Endothelial cell of umbilical vein (primary cell): ENCODE data around the gene RBFOX1. TPM values are rescaled to one million over a fixed set of nuclear protein-coding genes. Genes with fewer than 3 reads are reported as not detected.

Source experiments
- BruUV-seq: library from RNA; stranded (reverse); fragments of 400-500 nt; replicated peaks from 2 replicates; lab custom pipeline; 2021; lab: Mats Ljungman, UMichigan
- CTCF ChIA-PET: fragments of 300-600, 350-600 bp; sonication (Branson Sonifier 250); formaldehyde crosslinking; loops from one replicate; lab custom pipeline; 2021; ENCODE audit warnings: antibody characterized with exemption, inconsistent platforms; lab: Charles Lee
- POLR2A ChIA-PET: fragments of 300-600, 350-600 bp; sonication (Branson Sonifier 250); formaldehyde crosslinking; loops from one replicate; lab custom pipeline; 2021; ENCODE audit warnings: antibody characterized with exemption, inconsistent platforms; lab: Charles Lee
- DNase-seq: peaks from one replicate; pipeline ENCODE4 v3.0.0-alpha.2; 2011; ENCODE audit warnings: low read depth, low spot score
- FAIRE-seq: peaks from 2 replicates; lab custom pipeline; 2011; peaks lifted over from hg19 to GRCh38; lab: Jason Lieb, UNC
- H2AFZ ChIP-seq: 2 replicates; pipeline ENCODE4 v1.6.0; 2012; ENCODE audit warnings: low read depth, low read length, control low read depth, inconsistent platforms
- H3K27ac ChIP-seq: 2 replicates; pipeline ENCODE4 v1.5.1; 2011; ENCODE audit warnings: low read depth, mild to moderate bottlenecking, control low read depth, low read length, moderate library complexity; ENCODE audit not compliant: insufficient read depth
- H3K27me3 ChIP-seq, 2 experiments: 2 replicates each; pipeline versions ENCODE4 v1.6.0 to v1.6.1; 2011; ENCODE audit warnings: low read length in 2 of 2, mixed read lengths in 1 of 2; ENCODE audit not compliant: control insufficient read depth in 2 of 2, insufficient read depth in 2 of 2
- H3K36me3 ChIP-seq, 2 experiments: 2 replicates in 1 of 2; 3 replicates in 1 of 2; pipeline ENCODE4 v1.5.1; 2011; ENCODE audit warnings: low read length in 2 of 2, mild to moderate bottlenecking in 1 of 2, moderate library complexity in 1 of 2; ENCODE audit not compliant: control insufficient read depth in 2 of 2, insufficient read depth in 2 of 2; ENCODE audit errors: extremely low read depth in 1 of 2
- H3K4me1 ChIP-seq: 3 replicates; pipeline ENCODE4 v1.5.1; 2011; ENCODE audit warnings: mild to moderate bottlenecking, low read length; ENCODE audit not compliant: control insufficient read depth, insufficient read depth; ENCODE audit errors: extremely low read depth
- H3K4me2 ChIP-seq: 2 replicates; pipeline ENCODE4 v1.6.1; 2011; ENCODE audit warnings: low read length, control low read depth, mixed read lengths; ENCODE audit not compliant: insufficient read depth
- H3K4me3 ChIP-seq, 3 experiments: fragments of 200-600 bp in 1 of 3; sonication (generic), shearing (Covaris generic) in 1 of 3; replicated peaks in 1 of 3; 2 replicates each; pipeline ENCODE4 v1.5.1; 2011 to 2016; ENCODE audit warnings: control low read depth in 3 of 3, low read length in 3 of 3, mild to moderate bottlenecking in 2 of 3, inconsistent platforms in 1 of 3, low read depth in 1 of 3, moderate library complexity in 1 of 3; ENCODE audit not compliant: insufficient read depth in 1 of 3
- H3K79me2 ChIP-seq: 2 replicates; pipeline ENCODE4 v1.6.0; 2012; ENCODE audit warnings: low read length, inconsistent platforms; ENCODE audit not compliant: control insufficient read depth, insufficient read depth
- H3K9ac ChIP-seq: replicated peaks from 2 replicates; pipeline ENCODE3; 2011; ENCODE audit warnings: low read length, control low read depth; ENCODE audit not compliant: insufficient read depth; ENCODE audit errors: extremely low read depth
- H3K9me1 ChIP-seq: replicated peaks from 3 replicates; pipeline ENCODE4 v1.6.0; 2011; ENCODE audit warnings: mild to moderate bottlenecking, low read length; ENCODE audit not compliant: control insufficient read depth, insufficient read depth; ENCODE audit errors: extremely low read depth
- H3K9me3 ChIP-seq: replicated peaks from 2 replicates; pipeline ENCODE4 v1.5.1; 2012; ENCODE audit warnings: low read length, inconsistent platforms; ENCODE audit not compliant: control insufficient read depth, insufficient read depth
- H4K20me1 ChIP-seq: replicated peaks from 2 replicates; pipeline ENCODE3; 2011; ENCODE audit warnings: mild to moderate bottlenecking, low read length; ENCODE audit not compliant: control insufficient read depth, insufficient read depth; ENCODE audit errors: extremely low read depth
- CTCF ChIP-seq, 2 donors: IDR thresholded peaks; 1 replicate in 1 of 2; 2 replicates in 1 of 2; pipeline ENCODE4 v1.5.1; 2011; ENCODE audit warnings: low read length in 2 of 2, mild to moderate bottlenecking in 2 of 2, moderate library complexity in 2 of 2, control low read depth in 1 of 2, inconsistent platforms in 1 of 2, low read depth in 1 of 2; ENCODE audit not compliant: insufficient read depth in 1 of 2; ENCODE audit errors: extremely low read depth in 1 of 2
- EZH2 ChIP-seq: IDR thresholded peaks from 2 replicates; pipeline ENCODE4 v1.6.1; 2012; ENCODE audit warnings: borderline replicate concordance, low read depth, mild to moderate bottlenecking, moderate library complexity, low read length, inconsistent platforms; ENCODE audit not compliant: severe bottlenecking
- FOS ChIP-seq: IDR thresholded peaks from 2 replicates; pipeline ENCODE4 v1.6.1; 2011; ENCODE audit warnings: mild to moderate bottlenecking, low read length, moderate library complexity, borderline replicate concordance; ENCODE audit not compliant: insufficient read depth
- GATA2 ChIP-seq: IDR thresholded peaks from 2 replicates; pipeline ENCODE4 v1.7.0; 2011; ENCODE audit warnings: low read depth, mild to moderate bottlenecking, moderate library complexity, mixed read lengths, low read length; ENCODE audit not compliant: insufficient read length, insufficient read depth
- JUN ChIP-seq: IDR thresholded peaks from 2 replicates; pipeline ENCODE4 v1.6.1; 2011; ENCODE audit warnings: borderline replicate concordance, low read depth; ENCODE audit not compliant: insufficient read length, insufficient read depth
- MAX ChIP-seq: IDR thresholded peaks from 2 replicates; pipeline ENCODE4 v1.6.1; 2011; ENCODE audit not compliant: insufficient read depth, insufficient read length
- MYC ChIP-seq: IDR thresholded peaks from one replicate; pipeline ENCODE4 v1.6.1; 2011; ENCODE audit warnings: mild to moderate bottlenecking, low read depth, low read length
- POLR2A ChIP-seq: IDR thresholded peaks from 2 replicates; pipeline ENCODE4 v1.6.1; 2012; ENCODE audit warnings: low read depth, mild to moderate bottlenecking, control low read depth, low read length
- POLR2AphosphoS5 ChIP-seq: IDR thresholded peaks from 2 replicates; pipeline ENCODE4 v1.6.1; 2012; ENCODE audit warnings: low read depth, mild to moderate bottlenecking, control low read depth, low read length, moderate library complexity; ENCODE audit not compliant: insufficient read depth
- dilution Hi-C: fragments of 300-500 bp; cut with MboI; formaldehyde crosslinking; loops from one replicate; pipeline ENCODE4 v1.15.0; 2019; ENCODE audit warnings: low sequenced_read_pairs; ENCODE audit not compliant: extremely low pct_ligation_motif_present
- intact Hi-C: fragments of 100-400 bp; cut with micrococcal nuclease; formaldehyde crosslinking; loops from one replicate; pipeline ENCODE4 v1.10.0; 2022
- polyA plus RNA-seq, 4 experiments: library from polyadenylated mRNA; depleted of rRNA in 3 of 4; stranded (reverse) in 3 of 4; unstranded in 1 of 4; fragments of >200 nt; gene quantifications; 2 replicates each; pipeline versions ENCODE4 v1.2.1 to v1.2.3, GENCODE V29; 2011 to 2012; ENCODE audit warnings: missing spikeins in 1 of 4
- total RNA-seq: library from RNA; stranded (reverse); gene quantifications from 2 replicates; pipeline ENCODE4 v1.2.3, GENCODE V29; 2021

The RBFOX1 gene
- total and polyA plus RNA-seq, 2 donors (not counting 3 experiments of a cell fraction or from before 2014, with no cell fraction given) = not detected

GRCh38 chr16:7624871-7625766 is 292.5 kb downstream of the RBFOX1 start:
- no peaks in the 10 kb centered on the region for H3K36me3 ChIP-seq
- no TSS peak for BruUV-seq
- no peak overlapping the region for H3K9ac ChIP-seq
- no peak overlapping the region for H3K27ac ChIP-seq
- no peaks in the 10 kb centered on the region for H3K9me1 ChIP-seq
- no peaks in the 10 kb centered on the region for H3K27me3 ChIP-seq
- dilution Hi-C loops = no loop called here
- TF ChIP-seq MAX (no peak), JUN (no peak), GATA2 (no peak), POLR2AphosphoS5 (no peak), CTCF (IDR thresholded peaks at IDR 0.05; ENCODE audit: extremely low read depth in 1 of 2, insufficient read depth in 1 of 2, low read depth in 1 of 2, low read length in 2 of 2) (no peak), MYC (no peak), FOS (no peak), POLR2A (no peak), EZH2 (no peak)
- CTCF ChIA-PET = no interaction called here
- no peaks in the 10 kb centered on the region for H3K9me3 ChIP-seq
- no peaks in the 10 kb centered on the region for H4K20me1 ChIP-seq
- H3K79me2 ChIP-seq = no peaks in the 10 kb centered on the region
- H3K4me3 ChIP-seq = no peak overlapping the region
- intact Hi-C loops = no loop called here
- POLR2A ChIA-PET = no interaction called here
- H3K4me2 ChIP-seq = no peak overlapping the region
- no peaks in the 10 kb centered on the region for H3K4me1 ChIP-seq
- no peak for DNase-seq
- no peak overlapping the region for H2AFZ ChIP-seq
- FAIRE-seq = no peak
